ENCODE data around the gene CCDC83. TPM values are rescaled to one million over a fixed set of nuclear protein-coding genes. Genes with fewer than 3 reads are reported as not detected.
"Not testable (repeated sequence)": the region's sequence is repeated elsewhere in the genome, so short reads cannot be mapped to it uniquely, and the experiment has no call there.

The CCDC83 gene
- total RNA-seq, 2 donors from 2014 or later = 0.19 TPM; not detected in 1

GRCh38 chr11:85902353-85902752, 47.2 kb downstream of the CCDC83 start:
- no peak for DNase-seq (ENCODE audit: low spot score in 2 of 2)
- no peak for ATAC-seq
- Mint-ChIP-seq H3K9me3 (no peaks in the 10 kb centered on the region), H3K27ac (no peak overlapping the region), H3K36me3 (no peaks in the 10 kb centered on the region)

- no peak for ATAC-seq
- no peaks in the 10 kb centered on the region for H3K9me3 Mint-ChIP-seq
- H3K27ac Mint-ChIP-seq = no peak overlapping the region
- DNase-seq (ENCODE audit: low spot score in 2 of 2) = no peak
- no peaks in the 10 kb centered on the region for H3K36me3 Mint-ChIP-seq
These were observed 48.2 kb downstream of the CCDC83 start for GRCh38 chr11:85903406-85903805.

GRCh38 chr11:85903811-85904210, 48.6 kb downstream of the CCDC83 start:
- ATAC-seq = no peak
- DNase-seq (ENCODE audit: low spot score in 2 of 2) = no peak
- Mint-ChIP-seq H3K9me3 (no peaks in the 10 kb centered on the region), H3K36me3 (no peaks in the 10 kb centered on the region), H3K27ac (no peak overlapping the region)

- Mint-ChIP-seq H3K9me3 (peaks cover 0 to 13% of the 10 kb centered on the region in 2 donors), H3K36me3 (no peaks in the 10 kb centered on the region), H3K27ac (no peak overlapping the region)
- DNase-seq (ENCODE audit: low spot score in 2 of 2) (no peak), ATAC-seq (no peak)
These were observed 57.2 kb downstream of the CCDC83 start for GRCh38 chr11:85912414-85912813.

- peaks cover 0 to 13% of the 10 kb centered on the region in 2 donors for H3K9me3 Mint-ChIP-seq
- DNase-seq (ENCODE audit: low spot score in 2 of 2) (no peak), ATAC-seq (no peak)
- H3K36me3 Mint-ChIP-seq = no peaks in the 10 kb centered on the region
- no peak overlapping the region for H3K27ac Mint-ChIP-seq
These were observed 58.3 kb downstream of the CCDC83 start for GRCh38 chr11:85913513-85913912.

GRCh38 chr11:85914425-85914824, 59.2 kb downstream of the CCDC83 start:
- no peak overlapping the region for H3K27ac Mint-ChIP-seq
- no peak for ATAC-seq

GRCh38 chr11:85918910-85919794, 64.0 kb downstream of the CCDC83 start:
- ATAC-seq = no peak
- H3K9me3 Mint-ChIP-seq = peaks cover 0 to 16% of the 10 kb centered on the region in 2 donors

More at GRCh38 chr11:85914425-85914824, 59.2 kb downstream of the CCDC83 start:
- Mint-ChIP-seq H3K36me3 (no peaks in the 10 kb centered on the region), H3K9me3 (peaks cover 0 to 13% of the 10 kb centered on the region in 2 donors)
- DNase-seq (ENCODE audit: low spot score in 2 of 2) = no peak

GRCh38 chr11:85922367-85922766, 67.2 kb downstream of the CCDC83 start:
- peaks cover 0 to 6% of the 10 kb centered on the region in 2 donors for H3K9me3 Mint-ChIP-seq
- DNase-seq (ENCODE audit: low spot score in 2 of 2) (no peak), ATAC-seq (peak; percentile 49 to 85)

More at GRCh38 chr11:85918910-85919794, 64.0 kb downstream of the CCDC83 start:
- no peak for DNase-seq (ENCODE audit: low spot score in 2 of 2)
- Mint-ChIP-seq H3K36me3 (peaks cover 0 to 6% of the 10 kb centered on the region in 2 donors), H3K27ac (no peak overlapping the region)

GRCh38 chr11:85923455-85923854, 68.3 kb downstream of the CCDC83 start:
- Mint-ChIP-seq H3K9me3 (peaks cover 0 to 6% of the 10 kb centered on the region in 2 donors), H3K27ac (no peak overlapping the region), H3K36me3 (peaks cover 0 to 6% of the 10 kb centered on the region in 2 donors)
- DNase-seq (ENCODE audit: low spot score in 2 of 2) (no peak), ATAC-seq (no peak)

More at GRCh38 chr11:85922367-85922766, 67.2 kb downstream of the CCDC83 start:
- peaks cover 0 to 6% of the 10 kb centered on the region in 2 donors for H3K36me3 Mint-ChIP-seq
- H3K27ac Mint-ChIP-seq = no peak overlapping the region

- not testable (repeated sequence) for DNase-seq (ENCODE audit: low spot score in 2 of 2); H3K27ac Mint-ChIP-seq; ATAC-seq; H3K36me3 Mint-ChIP-seq; H3K9me3 Mint-ChIP-seq
These were observed 71.6 kb downstream of the CCDC83 start for GRCh38 chr11:85926653-85927214.

- Mint-ChIP-seq H3K27ac (no peak overlapping the region), H3K36me3 (no peaks in the 10 kb centered on the region), H3K9me3 (peaks cover 0 to 2% of the 10 kb centered on the region in 2 donors)
- DNase-seq (ENCODE audit: low spot score in 2 of 2) (no peak), ATAC-seq (no peak)
These were observed 75.7 kb downstream of the CCDC83 start for GRCh38 chr11:85930879-85931366.

GRCh38 chr11:85934596-85935169, 79.5 kb downstream of the CCDC83 start:
- DNase-seq (ENCODE audit: low spot score in 2 of 2) (no peak), ATAC-seq (no peak)
- Mint-ChIP-seq H3K27ac (no peak overlapping the region), H3K36me3 (peaks cover 4% of the 10 kb centered on the region in 2 donors), H3K9me3 (peaks cover 2 to 4% of the 10 kb centered on the region in 2 donors)

GRCh38 chr11:85935751-85936150, 80.6 kb downstream of the CCDC83 start:
- Mint-ChIP-seq H3K27ac (peak overlapping the region in 1 of 2 donors; percentile 54), H3K36me3 (peaks cover 4% of the 10 kb centered on the region in 2 donors), H3K9me3 (peaks cover 0 to 4% of the 10 kb centered on the region in 2 donors)
- ATAC-seq (no peak), DNase-seq (ENCODE audit: low spot score in 2 of 2) (no peak)

- no peak for ATAC-seq
These were observed 82.7 kb downstream of the CCDC83 start for GRCh38 chr11:85937835-85938234.

GRCh38 chr11:85939099-85940015, 84.2 kb downstream of the CCDC83 start:
- DNase-seq (ENCODE audit: low spot score in 2 of 2) = no peak
- Mint-ChIP-seq H3K27ac (no peak overlapping the region), H3K9me3 (peaks cover 0 to 8% of the 10 kb centered on the region in 2 donors), H3K36me3 (peaks cover 4 to 8% of the 10 kb centered on the region in 2 donors)
- ATAC-seq = peak; percentile 64 to 89

More at GRCh38 chr11:85937835-85938234, 82.7 kb downstream of the CCDC83 start:
- Mint-ChIP-seq H3K36me3 (peaks cover 4% of the 10 kb centered on the region in 2 donors), H3K9me3 (peaks cover 0 to 6% of the 10 kb centered on the region in 2 donors), H3K27ac (no peak overlapping the region)
- DNase-seq (ENCODE audit: low spot score in 2 of 2) = no peak

Measured in activated naive CD4-positive, alpha-beta T cell treated with anti-CD3 and anti-CD28 coated beads, Interleukin-2, amount 50 U/mL, for 72 hours (primary cell).